H1 (cell line): ENCODE data around the gene TRAPPC2L. TPM values are rescaled to one million over a fixed set of nuclear protein-coding genes. Genes with fewer than 3 reads are reported as not detected.

Experiments used
- CTCF ChIA-PET: fragments of 300-600 bp; sonication (Branson Sonifier 250); formaldehyde crosslinking; loops from one replicate; lab custom pipeline; 2021; ENCODE audit not compliant: partially characterized antibody; lab: Charles Lee
- POLR2A ChIA-PET: fragments of 300-600 bp; sonication (Branson Sonifier 250); formaldehyde crosslinking; loops from one replicate; lab custom pipeline; 2021; ENCODE audit warnings: inconsistent platforms; ENCODE audit not compliant: partially characterized antibody; lab: Charles Lee
- DNase-seq, 2 experiments: peaks; one replicate each; pipeline versions ENCODE4 v3.0.0 to v3.0.0-alpha.2; 2010 to 2022; ENCODE audit warnings: low spot score in 2 of 2, low read depth in 1 of 2, mixed read lengths in 1 of 2
- FAIRE-seq: peaks from 2 replicates; lab custom pipeline; 2011; peaks lifted over from hg19 to GRCh38; lab: Jason Lieb, UNC
- H2AFZ ChIP-seq: 2 replicates; pipeline ENCODE4 v1.8.1; 2012; ENCODE audit warnings: low read length, inconsistent platforms
- H2AK5ac ChIP-seq: 2 replicates; pipeline ENCODE4 v1.6.1; 2013; ENCODE audit warnings: low read depth, low read length
- H2BK120ac ChIP-seq: replicated peaks from 2 replicates; pipeline ENCODE3; 2013; ENCODE audit warnings: low read depth, low read length, inconsistent platforms
- H2BK12ac ChIP-seq: 2 replicates; pipeline ENCODE4 v1.6.1; 2013; ENCODE audit warnings: low read depth, low read length
- H2BK15ac ChIP-seq: 2 replicates; pipeline ENCODE4 v1.6.1; 2013; ENCODE audit warnings: low read length
- H2BK20ac ChIP-seq: 2 replicates; pipeline ENCODE4 v1.6.1; 2013; ENCODE audit warnings: low read length
- H2BK5ac ChIP-seq: 2 replicates; pipeline ENCODE4 v1.6.1; 2013; ENCODE audit warnings: low read depth, low read length
- H3K14ac ChIP-seq: 2 replicates; pipeline ENCODE4 v1.6.1; 2013; ENCODE audit warnings: inconsistent platforms; ENCODE audit not compliant: insufficient read length
- H3K18ac ChIP-seq: 2 replicates; pipeline ENCODE4 v1.6.1; 2013; ENCODE audit warnings: low read length; ENCODE audit errors: extremely low read depth
- H3K23ac ChIP-seq: 2 replicates; pipeline ENCODE4 v1.6.1; 2013; ENCODE audit warnings: inconsistent platforms; ENCODE audit not compliant: insufficient read length
- H3K23me2 ChIP-seq: 2 replicates; pipeline ENCODE4 v1.6.1; 2013; ENCODE audit warnings: low read depth, low read length
- H3K27ac ChIP-seq: 2 replicates; pipeline ENCODE4 v1.6.1; 2011; ENCODE audit warnings: low read depth, low read length, inconsistent platforms
- H3K27me3 ChIP-seq, 4 experiments: replicated peaks in 1 of 4; 1 replicate in 1 of 4; 2 replicates in 3 of 4; pipeline versions ENCODE4 v1.6.1 to v1.8.1; 2011 to 2013; ENCODE audit warnings: low read length in 3 of 4, mild to moderate bottlenecking in 3 of 4, inconsistent platforms in 2 of 4, mixed read lengths in 2 of 4, moderate library complexity in 1 of 4; ENCODE audit not compliant: control insufficient read depth in 3 of 4, insufficient read depth in 3 of 4; ENCODE audit errors: extremely low read depth in 1 of 4
- H3K36me3 ChIP-seq, 4 experiments: 2 replicates each; pipeline versions ENCODE4 v1.6.1 to v1.8.1; 2011 to 2013; ENCODE audit warnings: mild to moderate bottlenecking in 4 of 4, low read length in 3 of 4, moderate library complexity in 2 of 4, control low read depth in 1 of 4, inconsistent platforms in 1 of 4; ENCODE audit not compliant: insufficient read depth in 4 of 4, control insufficient read depth in 2 of 4
- H3K4ac ChIP-seq: replicated peaks from 2 replicates; pipeline ENCODE3; 2013; ENCODE audit warnings: low read length, low read depth, mixed read lengths, inconsistent platforms; ENCODE audit not compliant: insufficient read length
- H3K4me1 ChIP-seq, 4 experiments: replicated peaks in 1 of 4; 1 replicate in 1 of 4; 2 replicates in 3 of 4; pipeline versions ENCODE4 v1.6.1 to v1.8.1; 2011 to 2013; ENCODE audit warnings: low read length in 3 of 4, inconsistent platforms in 2 of 4, mixed read lengths in 1 of 4; ENCODE audit not compliant: insufficient read depth in 4 of 4, control insufficient read depth in 3 of 4
- H3K4me2 ChIP-seq, 2 experiments: 2 replicates each; pipeline versions ENCODE4 v1.6.1 to v1.8.1; 2011 to 2013; ENCODE audit warnings: low read depth in 2 of 2, low read length in 2 of 2, control low read depth in 1 of 2, inconsistent platforms in 1 of 2, mild to moderate bottlenecking in 1 of 2; ENCODE audit not compliant: insufficient read depth in 1 of 2
- H3K4me3 ChIP-seq, 4 experiments: fragments of 200-600, 300-600 bp in 1 of 4; sonication (generic), shearing (Covaris generic), sonication (Bioruptor Twin) in 1 of 4; 2 replicates each; pipeline versions ENCODE4 v1.5.1 to v1.8.1; 2011 to 2016; ENCODE audit warnings: low read length in 4 of 4, low read depth in 3 of 4, control low read depth in 2 of 4, inconsistent platforms in 2 of 4, mild to moderate bottlenecking in 2 of 4, mixed read lengths in 1 of 4, moderate library complexity in 1 of 4; ENCODE audit not compliant: insufficient read depth in 2 of 4; ENCODE audit errors: extremely low read depth in 1 of 4
- H3K56ac ChIP-seq: replicated peaks from 2 replicates; pipeline ENCODE3; 2013; ENCODE audit warnings: low read depth, mild to moderate bottlenecking, mixed read lengths, low read length, inconsistent platforms; ENCODE audit not compliant: insufficient read length
- H3K79me1 ChIP-seq: 2 replicates; pipeline ENCODE4 v1.6.1; 2013; ENCODE audit warnings: low read depth, low read length, control low read depth
- H3K79me2 ChIP-seq, 2 experiments: 2 replicates each; pipeline versions ENCODE4 v1.6.1 to v1.8.1; 2012 to 2013; ENCODE audit warnings: low read length in 2 of 2, mild to moderate bottlenecking in 2 of 2, inconsistent platforms in 1 of 2; ENCODE audit not compliant: insufficient read depth in 2 of 2, control insufficient read depth in 1 of 2
- H3K9ac ChIP-seq, 4 experiments: replicated peaks in 1 of 4; 1 replicate in 1 of 4; 2 replicates in 3 of 4; pipeline versions ENCODE4 v1.6.1 to v1.8.1; 2011 to 2013; ENCODE audit warnings: low read depth in 3 of 4, low read length in 3 of 4, control low read depth in 2 of 4, mild to moderate bottlenecking in 2 of 4, moderate library complexity in 2 of 4, inconsistent platforms in 1 of 4; ENCODE audit errors: extremely low read depth in 1 of 4
- H3K9me3 ChIP-seq, 2 experiments: 2 replicates each; pipeline versions ENCODE4 v1.6.1 to v1.8.1; 2012 to 2013; ENCODE audit warnings: mild to moderate bottlenecking in 2 of 2, moderate library complexity in 2 of 2, control low read depth in 1 of 2, inconsistent platforms in 1 of 2, low read depth in 1 of 2, low read length in 1 of 2, mixed read lengths in 1 of 2; ENCODE audit not compliant: insufficient read depth in 2 of 2
- H4K20me1 ChIP-seq, 2 experiments: replicated peaks in 1 of 2; 2 replicates each; pipeline versions ENCODE3 to v1.8.1; 2011 to 2013; ENCODE audit warnings: inconsistent platforms in 2 of 2, low read length in 2 of 2, mild to moderate bottlenecking in 1 of 2; ENCODE audit not compliant: insufficient read depth in 2 of 2, control insufficient read depth in 1 of 2
- H4K5ac ChIP-seq: 2 replicates; pipeline ENCODE4 v1.6.1; 2013; ENCODE audit warnings: low read length, low read depth, mixed read lengths, inconsistent platforms; ENCODE audit not compliant: insufficient read length
- H4K8ac ChIP-seq: 2 replicates; pipeline ENCODE4 v1.8.0; 2013; ENCODE audit warnings: mild to moderate bottlenecking, moderate library complexity, low read length, inconsistent platforms; ENCODE audit not compliant: insufficient read depth; ENCODE audit errors: extremely low read depth
- H4K91ac ChIP-seq: replicated peaks from 2 replicates; pipeline ENCODE3; 2013; ENCODE audit warnings: low read length, mixed read lengths, inconsistent platforms; ENCODE audit not compliant: insufficient read length
- CHD1 ChIP-seq: IDR thresholded peaks from 2 replicates; pipeline ENCODE4 v1.6.1; 2012; ENCODE audit warnings: low read depth, low read length, improper control_type of control experiment
- HDAC6 ChIP-seq: IDR thresholded peaks from one replicate; pipeline ENCODE4 v1.7.1; 2012; ENCODE audit warnings: low read depth, mild to moderate bottlenecking, inconsistent platforms, low read length, moderate library complexity
- NANOG ChIP-seq: IDR thresholded peaks from 2 replicates; pipeline ENCODE4 v1.6.1; 2011; ENCODE audit warnings: low read length, low read depth, mild to moderate bottlenecking, inconsistent platforms; ENCODE audit not compliant: insufficient read depth, poor library complexity, severe bottlenecking
- PHF8 ChIP-seq: fragments of 200-600 bp; sonication (generic); conservative IDR thresholded peaks from 2 replicates; pipeline ENCODE4 v1.7.1; 2012; ENCODE audit warnings: low read depth, mild to moderate bottlenecking, inconsistent platforms, low read length, moderate library complexity
- RBBP5 ChIP-seq: IDR thresholded peaks from 2 replicates; pipeline ENCODE4 v1.7.1; 2012; ENCODE audit warnings: low read depth, mild to moderate bottlenecking, inconsistent platforms, low read length, moderate library complexity, borderline replicate concordance
- SIN3A ChIP-seq, 2 experiments: IDR thresholded peaks in 1 of 2; conservative IDR thresholded peaks in 1 of 2; 2 replicates each; pipeline ENCODE4 v1.6.1; 2011 to 2012; ENCODE audit warnings: low read length in 2 of 2, improper control_type of control experiment in 1 of 2, low read depth in 1 of 2, mild to moderate bottlenecking in 1 of 2
- TCF12 ChIP-seq: IDR thresholded peaks from 2 replicates; pipeline ENCODE4 v1.6.1; 2011; ENCODE audit warnings: low read depth, mild to moderate bottlenecking, low read length
- WGBS, 2 experiments: shearing (Covaris generic) in 1 of 2; methylation state at CpG; one replicate each; pipeline versions ENCODE4 v1.1.6 to v1.1.7; 2013 to 2015; ENCODE audit warnings: low lambda C conversion rate in 2 of 2, mixed read lengths in 2 of 2, inconsistent platforms in 1 of 2, low coverage in 1 of 2, missing lambda C conversion rate in 1 of 2; ENCODE audit not compliant: insufficient replicate concordance in 2 of 2, insufficient coverage in 1 of 2, insufficient read length in 1 of 2; ENCODE audit errors: extremely low coverage in 1 of 2, missing lambda C conversion rate in 1 of 2; 5-methylcytosine and 5-hydroxymethylcytosine counted together
- polyA plus RNA-seq, 7 experiments: library from polyadenylated mRNA; depleted of rRNA in 3 of 7; stranded (reverse) in 5 of 7; unstranded in 2 of 7; fragments of >200 nt in 5 of 7; fragments of 200-250 nt in 2 of 7; gene quantifications; 1 replicate in 5 of 7; 2 replicates in 1 of 7; 4 replicates in 1 of 7; pipeline versions ENCODE4 v1.2.1 to v1.2.3, GENCODE V29; 2011 to 2013; ENCODE audit warnings: missing spikeins in 2 of 7, mixed read lengths in 2 of 7
- total RNA-seq: library from RNA; stranded (reverse); fragmentation: NEBNext Ultra II Directional; extraction: Animal tissue kit (Norgen Biotek cat#: 25700); gene quantifications from 2 replicates; pipeline ENCODE4 v1.2.1, GENCODE V29; 2021
- TF ChIP-seq, protein P1 (sequence below): IDR thresholded peaks from 2 replicates; pipeline ENCODE4 v1.6.1; 2011; ENCODE audit warnings: low read depth, mild to moderate bottlenecking, low read length; ENCODE audit not compliant: insufficient read depth

Gene TRAPPC2L
- total and polyA plus RNA-seq, 2 of the 8 experiments (the other 6 are each of a cell fraction or from before 2014, with no cell fraction given) = 98.7 to 133 TPM

DNA sequence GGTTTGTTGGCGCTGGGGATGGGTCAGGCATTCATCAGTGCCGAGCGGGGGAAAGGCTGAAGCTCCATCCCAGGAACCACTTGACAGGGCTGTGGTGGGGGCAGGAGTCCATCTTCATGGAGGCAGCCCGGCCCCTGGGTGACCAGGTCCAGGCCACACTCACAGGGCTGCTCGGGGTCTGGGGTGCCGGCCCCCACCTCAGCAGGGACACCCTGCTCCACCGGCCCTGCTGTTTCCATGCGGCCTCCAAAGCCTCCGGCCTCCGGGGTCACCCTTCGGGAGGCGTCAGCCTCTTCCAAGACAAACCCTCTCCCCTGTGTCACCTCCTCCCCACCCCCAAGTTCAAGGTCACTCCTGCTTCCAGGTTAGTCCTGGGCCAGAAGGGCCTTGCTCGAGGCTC is 22.3 kb upstream of the TRAPPC2L start:
- DNase-seq = no peak
- Histone ChIP-seq H4K8ac (no peak overlapping the region), H2BK120ac (no peak overlapping the region), H3K4ac (no peak overlapping the region), H2BK15ac (no peak overlapping the region), H3K36me3 (peaks cover 0 to 5% (median under 1%) of the 10 kb centered on the region in 4 experiments; a peak in 1 of 8 replicates), H2BK12ac (no peak overlapping the region), H2BK5ac (no peak overlapping the region), H3K9ac (no peak overlapping the region), H4K5ac (no peak overlapping the region), H3K18ac (no peak overlapping the region), H2AK5ac (no peak overlapping the region), H3K56ac (no peak overlapping the region), H4K20me1 (no peaks in the 10 kb centered on the region), H3K27me3 (no peaks in the 10 kb centered on the region), H3K14ac (no peak overlapping the region), H3K4me3 (no peak overlapping the region), H2BK20ac (no peak overlapping the region), H3K4me1 (0 out of 7 replicates have a peak, but pooled peaks cover 0 to 2% (median 0%) of the 10 kb centered on the region in 4 experiments), H3K4me2 (no peak overlapping the region), H3K9me3 (no peaks in the 10 kb centered on the region), H3K23ac (no peak overlapping the region), H3K79me2 (no peaks in the 10 kb centered on the region), H2AFZ (no peak overlapping the region), H3K79me1 (0 out of 2 replicates have a peak, but pooled peaks cover 3% of the 10 kb centered on the region), H3K27ac (no peak overlapping the region), H4K91ac (no peak overlapping the region), H3K23me2 (no peaks in the 10 kb centered on the region)
- 100% methylated on average over 8 of the region's 13 CpGs; no CpG with 5 or more reads in 1 of the 2 experiments for WGBS, 2 experiments
- POLR2A ChIA-PET = interaction anchor here (0.9 to 2.3 kb wide), 2 partner anchors 18 to 22 kb away, joined by 3 to 5 read pairs; no protein-coding TSS in a partner anchor
- no peak for FAIRE-seq
- TF ChIP-seq NANOG = no peak
- TF ChIP-seq, protein P1, sequence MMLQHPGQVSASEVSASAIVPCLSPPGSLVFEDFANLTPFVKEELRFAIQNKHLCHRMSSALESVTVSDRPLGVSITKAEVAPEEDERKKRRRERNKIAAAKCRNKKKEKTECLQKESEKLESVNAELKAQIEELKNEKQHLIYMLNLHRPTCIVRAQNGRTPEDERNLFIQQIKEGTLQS = no peak
- TF ChIP-seq CHD1 = no peak
- no peak for TF ChIP-seq PHF8
- TF ChIP-seq SIN3A (conservative IDR thresholded peaks at IDR 0.05 in 1 of 2, IDR thresholded peaks at IDR 0.05 in 1 of 2; ENCODE audit: low read depth in 1 of 2, low read length in 2 of 2) = no peak
- no peak for TF ChIP-seq HDAC6
- TF ChIP-seq TCF12 = no peak
- no peak for TF ChIP-seq RBBP5
- CTCF ChIA-PET = interaction anchor here (1.2 kb wide), 1 partner anchor 9 kb away, joined by 3 read pairs; no protein-coding TSS in a partner anchor
